NCI-H187 (cell line): ENCODE results near the gene RNF214.
"Not testable (repeated sequence)": the region's sequence is repeated elsewhere in the genome, so short reads cannot be mapped to it uniquely, and the experiment has no call there.

Experiments used
- DNase-seq, 2 experiments: peaks; one replicate each; lab custom pipeline; 2025; lab: John Stamatoyannopoulos, UW

RNF214 gene

DNA sequence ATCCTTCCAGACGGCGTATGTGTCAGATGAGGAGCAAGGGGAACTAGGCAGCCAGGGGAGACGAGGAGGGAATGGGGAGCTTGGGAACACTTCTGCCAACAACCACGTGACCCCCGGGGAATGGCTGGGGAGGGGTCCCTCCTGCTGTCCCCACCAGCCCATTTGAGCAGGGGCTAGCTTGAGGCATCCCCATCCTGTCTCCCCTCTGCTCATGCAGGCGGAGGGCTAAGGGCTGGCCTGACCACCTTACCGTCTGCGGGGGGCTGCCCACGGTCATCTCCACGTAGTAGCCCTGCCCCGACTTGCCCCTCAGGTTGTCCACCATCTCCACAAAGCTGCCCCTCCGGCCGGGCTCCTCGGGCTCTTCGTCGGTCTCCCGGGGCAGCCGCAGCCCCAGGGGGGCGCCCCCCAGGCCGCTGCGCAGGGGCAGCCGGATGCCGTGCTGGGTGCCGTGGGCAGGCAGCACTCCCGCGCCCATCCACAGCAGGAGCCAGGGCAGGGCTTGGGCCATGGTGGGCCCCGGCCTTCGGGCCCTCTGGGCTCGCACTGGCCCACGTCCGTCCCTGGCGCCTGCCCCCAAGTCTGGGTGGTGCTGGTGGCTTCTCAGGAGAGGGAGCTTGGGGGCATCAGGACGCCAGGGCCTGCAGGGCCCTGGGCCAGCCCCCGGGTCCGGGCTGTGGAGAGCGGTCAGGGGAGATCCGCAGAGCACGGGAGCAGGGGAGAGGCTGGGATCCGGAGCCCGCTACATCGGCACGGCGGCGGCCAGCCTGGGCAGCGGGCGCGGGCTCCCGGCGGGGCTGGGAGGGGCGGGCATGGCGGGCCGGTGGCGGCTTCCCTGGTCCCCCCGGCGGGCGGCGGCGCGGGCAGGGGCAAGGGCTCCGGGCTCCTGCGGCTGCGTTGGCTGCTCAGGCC lies 83.1 kb downstream of the RNF214 start:
- DNase-seq, result no peak

DNA sequence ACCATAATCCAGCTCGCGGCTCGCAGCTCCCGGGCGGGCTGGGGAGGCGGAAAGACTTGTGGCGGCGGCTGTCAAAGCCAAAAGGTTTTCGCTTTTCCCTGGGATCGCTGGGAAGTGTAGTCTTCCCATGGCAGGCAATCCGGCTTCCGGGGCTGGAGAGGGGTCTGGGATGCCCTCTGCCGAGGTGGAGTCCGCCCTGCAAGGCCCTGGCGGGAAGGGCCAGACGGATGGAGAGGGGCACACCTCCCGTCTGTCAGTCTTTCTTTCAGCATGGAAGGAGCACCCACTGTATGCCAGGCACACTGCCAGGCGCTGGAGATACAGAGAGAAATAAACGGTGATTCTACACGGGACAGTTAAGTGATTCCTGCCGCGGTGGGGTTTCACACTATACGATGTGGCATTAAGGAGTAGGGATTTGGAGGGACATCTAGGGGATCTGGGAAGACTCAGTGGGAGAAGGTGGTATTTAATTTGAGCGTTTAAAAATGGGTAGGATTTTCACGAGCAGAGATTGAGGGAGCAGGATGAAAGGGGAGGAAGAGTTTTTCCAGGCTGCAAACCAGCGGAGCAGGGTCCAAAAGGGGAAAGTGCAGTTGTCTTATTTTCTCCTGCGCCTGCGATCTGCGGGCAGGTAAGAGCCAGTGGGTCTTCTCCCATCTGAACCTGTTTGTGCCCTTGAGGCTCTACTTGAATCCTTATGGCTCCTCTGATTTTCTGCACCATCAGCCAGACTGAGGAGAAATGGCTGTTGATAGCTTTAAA lies 83.9 kb downstream of the RNF214 start, which contains the start of gene BACE1:
Gene BACE1, minus strand, starts transcription at position 60 of the 765 bp plus-strand sequence. CDS start 461 bp downstream, outside the sequence.
- DNase-seq, result peak; percentile 48 to 74

DNA sequence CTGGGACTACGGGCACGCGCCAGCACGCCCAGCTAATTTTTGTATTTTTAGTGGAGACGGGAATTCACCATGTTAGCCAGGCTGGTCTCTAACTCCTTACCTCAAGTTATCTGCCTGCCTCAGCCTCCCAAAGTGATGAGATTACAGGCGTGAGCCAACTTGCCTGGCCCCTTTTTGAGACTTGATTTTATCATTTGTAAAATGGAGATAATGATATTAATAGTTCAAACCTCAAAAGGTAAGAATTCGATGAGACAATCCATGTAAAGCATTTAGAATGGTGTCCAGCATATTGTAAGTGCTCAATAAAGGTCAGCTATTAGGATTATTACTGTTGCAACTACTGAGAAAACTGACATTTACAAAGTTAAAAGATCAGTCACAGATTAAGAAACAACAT lies 86.3 kb downstream of the RNF214 start:
- no peak for DNase-seq

DNA sequence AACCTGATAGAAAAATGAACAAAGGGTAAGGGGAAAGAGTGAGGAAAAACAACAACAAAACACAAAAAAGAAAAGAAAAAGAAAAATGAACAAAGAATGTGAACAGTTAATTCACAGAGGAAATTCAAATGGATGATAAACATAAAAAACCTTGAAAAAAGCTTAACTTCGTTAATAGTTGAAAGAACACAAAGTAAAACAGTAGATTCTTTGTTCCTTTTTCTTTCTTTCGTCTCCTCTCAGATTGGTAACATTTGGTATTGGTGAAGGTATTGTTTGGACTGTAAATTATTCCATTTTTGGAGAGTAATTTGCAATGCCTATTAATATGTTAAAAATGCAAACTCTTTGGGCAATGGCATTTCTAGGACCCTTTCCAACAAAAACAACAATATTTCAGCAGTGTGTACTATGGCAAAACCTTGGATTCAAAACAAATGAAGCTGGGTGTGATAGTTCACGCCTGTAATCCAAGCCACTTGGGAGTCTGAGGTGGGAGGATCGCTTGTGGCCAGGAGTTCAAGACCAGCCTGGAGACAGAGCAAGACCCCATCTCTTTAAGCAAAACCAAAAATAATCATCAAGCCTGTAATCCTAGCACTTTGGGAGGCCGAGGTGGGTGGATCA lies 86.9 kb downstream of the RNF214 start:
- DNase-seq, result no peak

DNA sequence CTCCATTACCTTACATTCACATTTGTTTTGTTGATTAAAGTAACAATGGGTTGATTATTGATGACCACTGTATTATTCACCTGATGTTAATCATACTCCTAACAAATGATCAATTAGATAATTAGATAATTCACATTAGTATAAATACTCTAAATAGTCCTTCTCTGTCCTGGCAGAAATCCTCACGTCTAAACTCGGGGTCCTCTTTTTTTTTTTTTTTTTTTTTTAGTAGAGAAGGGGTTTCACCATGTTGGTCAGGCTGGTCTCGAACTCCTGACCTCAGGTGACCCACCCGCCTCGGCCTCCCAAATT lies 94.7 kb downstream of the RNF214 start:
- DNase-seq, result not testable (repeated sequence)

DNA sequence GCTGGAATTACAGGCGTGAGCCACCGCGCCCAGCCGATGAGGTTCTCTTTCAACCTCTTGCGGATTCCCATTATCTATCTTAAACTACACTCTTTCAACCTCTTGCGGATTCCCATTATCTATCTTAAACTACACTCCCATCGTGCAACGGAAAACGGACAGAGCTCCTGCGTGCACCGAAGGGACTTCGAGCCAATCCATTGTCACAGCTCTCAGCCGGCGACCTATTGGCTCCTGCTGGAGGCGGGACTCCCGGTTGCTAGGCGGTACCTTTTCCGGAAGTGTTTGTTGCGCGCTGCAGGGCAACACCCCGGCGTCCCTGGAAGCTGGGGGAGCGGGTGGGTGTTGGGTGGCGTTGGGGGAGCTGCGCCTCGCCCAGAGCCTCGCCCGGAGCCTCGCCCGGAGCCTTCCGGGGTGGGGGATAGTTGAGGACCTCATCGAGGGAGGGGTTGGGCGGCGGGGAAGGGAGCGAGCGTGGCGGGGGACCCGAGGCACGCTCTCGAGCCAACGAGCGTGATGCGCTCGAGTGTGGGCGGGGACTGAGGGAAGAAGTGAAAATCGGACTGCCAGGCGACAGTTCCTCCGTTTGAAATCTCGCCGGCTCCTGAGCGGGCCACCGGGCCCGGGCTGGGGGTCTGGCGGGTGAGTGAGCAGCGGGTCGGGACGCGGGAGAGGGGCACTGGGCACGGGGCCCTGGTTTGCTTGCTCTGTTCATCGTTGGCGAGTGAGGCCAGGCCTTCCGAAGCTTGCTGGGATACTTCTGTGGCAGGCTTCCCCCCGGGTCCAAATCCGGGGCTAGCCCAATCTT lies 95.3 kb downstream of the RNF214 start, which contains the start of gene CEP164:
Gene CEP164, plus strand, starts transcription at position 288 of the 808 bp plus-strand sequence. CDS start 10,733 bp downstream, outside the sequence.
- DNase-seq, result peak; percentile 70 to 91

DNA sequence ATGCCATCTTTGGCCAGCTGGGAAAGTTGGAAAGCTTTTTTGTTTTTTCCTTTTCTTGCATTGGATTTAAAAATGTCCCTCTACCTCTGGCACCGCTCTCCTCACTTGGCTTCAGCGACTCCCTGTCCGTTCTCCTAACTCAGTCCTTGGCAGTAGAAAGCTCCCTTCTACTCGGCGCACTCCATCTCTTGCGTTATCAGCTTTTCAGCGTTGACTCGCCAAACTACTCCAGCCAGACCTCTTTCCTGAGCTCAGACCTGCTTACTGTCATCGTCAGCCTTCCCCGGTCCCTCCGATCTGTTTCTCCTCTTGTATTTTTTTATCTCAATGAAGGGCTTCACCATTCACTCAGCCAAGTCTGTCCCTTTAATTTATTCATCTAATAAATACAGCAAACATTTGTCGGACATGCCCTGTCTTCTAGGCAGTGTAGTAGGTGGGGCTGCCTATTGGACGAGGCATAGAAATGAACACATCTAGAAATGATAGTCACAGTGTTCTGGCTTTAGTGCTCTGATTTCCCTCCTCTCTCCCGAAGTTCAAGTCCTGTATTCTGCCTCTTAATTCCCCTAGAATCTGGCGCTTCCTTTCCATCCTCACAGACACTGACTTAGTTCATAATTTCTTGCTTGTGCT lies 96.0 kb downstream of the RNF214 start:
- no peak for DNase-seq

DNA sequence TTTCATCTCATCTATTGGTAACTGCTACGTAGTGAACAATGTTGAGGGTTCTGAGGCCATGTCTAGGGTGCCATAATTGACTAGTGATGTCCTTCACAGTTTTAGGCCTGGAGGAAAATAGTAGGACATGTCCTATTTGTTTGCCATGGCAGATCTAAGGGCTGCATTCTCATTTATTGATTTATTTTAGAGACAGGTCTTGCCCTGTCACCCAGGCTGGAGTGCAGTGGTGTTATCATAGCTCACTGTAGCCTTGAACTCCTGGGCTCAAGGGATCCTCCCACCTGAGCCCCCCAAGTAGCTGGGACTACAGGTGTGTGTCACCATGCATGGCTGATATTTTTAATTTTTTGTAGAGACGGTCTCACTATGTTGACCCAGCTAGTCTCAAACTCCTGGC lies 100.4 kb downstream of the RNF214 start:
- no peak for DNase-seq

DNA sequence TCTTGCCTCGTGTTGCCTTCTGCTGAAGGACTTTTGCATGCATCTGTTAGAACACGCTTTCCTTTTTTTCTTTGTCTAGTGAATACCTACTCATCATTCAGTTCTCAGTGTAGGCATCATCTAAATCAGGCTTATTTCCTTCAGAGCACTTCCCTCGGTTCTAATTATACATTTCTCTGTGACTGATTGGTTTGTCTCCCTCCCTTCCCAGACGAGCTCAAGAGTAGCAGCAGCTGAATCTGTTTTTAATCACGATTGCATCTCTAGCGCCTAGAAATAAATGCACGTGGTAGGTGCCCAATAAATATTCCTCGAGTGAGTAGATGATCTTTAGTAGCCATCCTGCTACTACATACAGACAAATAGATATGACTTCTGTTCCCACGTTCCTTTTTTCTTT lies 101.4 kb downstream of the RNF214 start:
- DNase-seq, result no peak

DNA sequence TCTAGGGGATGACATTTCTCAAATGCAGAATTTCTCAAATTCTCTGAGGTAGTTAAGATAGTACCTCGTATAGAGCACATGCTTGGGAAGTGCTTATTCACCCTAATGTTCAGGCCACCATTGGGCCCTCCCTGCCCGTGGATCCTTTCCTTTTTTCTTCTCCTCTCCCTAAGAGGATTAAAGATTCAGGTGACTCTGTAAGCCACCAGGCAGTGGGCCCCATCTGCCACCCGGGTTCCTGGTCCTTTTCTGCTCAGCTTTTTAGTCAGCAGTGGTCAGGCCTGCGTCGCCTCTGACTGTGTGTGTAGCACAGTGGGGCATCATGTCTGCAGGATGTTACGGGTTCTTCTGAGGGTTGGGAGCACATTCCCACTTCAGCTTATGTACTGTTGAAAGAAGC lies 102.4 kb downstream of the RNF214 start:
- DNase-seq, result no peak

DNA sequence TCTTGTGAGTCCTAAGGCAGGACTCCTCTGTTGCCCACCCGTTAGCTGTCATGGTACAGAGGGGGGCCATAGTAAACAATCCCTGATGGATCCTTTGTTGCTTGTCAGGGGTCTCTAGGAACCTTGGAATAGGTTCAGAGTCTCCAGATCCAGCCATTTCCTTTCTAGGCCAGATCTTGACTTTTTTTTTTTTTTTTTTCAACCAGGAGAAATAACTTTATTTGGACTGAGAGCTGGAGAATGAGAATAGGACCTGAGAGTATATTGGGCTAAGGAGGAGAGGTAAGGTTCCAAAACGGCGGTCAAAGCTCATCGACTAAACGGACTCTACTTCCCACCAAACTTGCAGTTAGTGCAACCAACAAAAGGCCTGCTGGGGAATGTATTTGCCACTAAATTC lies 102.9 kb downstream of the RNF214 start:
- DNase-seq, result no peak
